Panc1 (cell line): ENCODE data around the gene PARVG. TPM values are rescaled to one million over a fixed set of nuclear protein-coding genes. Genes with fewer than 3 reads are reported as not detected.

ENCODE experiments used
- ATAC-seq: fragments of 200-7000 bp; cut with Tn5 transposase; 2 replicates; pipeline ENCODE4 v1.9.1; 2020; ENCODE audit warnings: mild to moderate bottlenecking, moderate library complexity
- BruUV-seq: library from RNA; stranded (reverse); fragments of 400-500 nt; replicated peaks from 2 replicates; lab custom pipeline; 2021; lab: Mats Ljungman, UMichigan
- CTCF ChIA-PET: fragments of 300-600 bp; sonication (Branson Sonifier 250); formaldehyde crosslinking; loops from one replicate; lab custom pipeline; 2022; ENCODE audit warnings: antibody characterized with exemption; lab: Charles Lee
- POLR2A ChIA-PET: fragments of 300-600 bp; sonication (Branson Sonifier 250); formaldehyde crosslinking; loops from one replicate; lab custom pipeline; 2022; ENCODE audit warnings: antibody characterized with exemption; lab: Charles Lee
- DNase-seq: peaks from one replicate; pipeline ENCODE4 v3.0.0-alpha.2; 2010; ENCODE audit warnings: low read depth, low spot score
- H3K27ac ChIP-seq: 2 replicates; pipeline ENCODE4 v1.5.1; 2011; ENCODE audit warnings: mild to moderate bottlenecking, low read length, inconsistent platforms
- H3K27me3 ChIP-seq: fragments of 200-500 bp; sonication (Bioruptor generic); 2 replicates; pipeline ENCODE4 v1.6.0; 2014; ENCODE audit warnings: low read length, inconsistent platforms; ENCODE audit not compliant: control insufficient read depth, insufficient read depth
- H3K36me3 ChIP-seq: fragments of 200-500 bp; sonication (Bioruptor generic); 2 replicates; pipeline ENCODE4 v1.5.1; 2014; ENCODE audit warnings: inconsistent platforms, mild to moderate bottlenecking, low read length, moderate library complexity; ENCODE audit not compliant: control insufficient read depth, insufficient read depth
- H3K4me1 ChIP-seq: 2 replicates; pipeline ENCODE4 v1.5.1; 2011; ENCODE audit warnings: inconsistent platforms, mild to moderate bottlenecking, low read length, moderate library complexity; ENCODE audit not compliant: control insufficient read depth, insufficient read depth
- H3K4me3 ChIP-seq, 2 experiments: 2 replicates each; pipeline ENCODE4 v1.5.1; 2011 to 2012; ENCODE audit warnings: low read depth in 2 of 2, low read length in 2 of 2, mild to moderate bottlenecking in 2 of 2, inconsistent platforms in 1 of 2, moderate library complexity in 1 of 2
- H3K9me3 ChIP-seq: fragments of 200-500 bp; sonication (Bioruptor generic); 2 replicates; pipeline ENCODE4 v1.5.1; 2014; ENCODE audit warnings: low read depth, mild to moderate bottlenecking, inconsistent platforms, low read length, moderate library complexity; ENCODE audit not compliant: control insufficient read depth, insufficient read depth
- CTCF ChIP-seq: fragments of 450-650 bp; IDR thresholded peaks from 2 replicates; pipeline ENCODE4 v1.5.1; 2017; ENCODE audit warnings: mild to moderate bottlenecking
- POLR2AphosphoS5 ChIP-seq: IDR thresholded peaks from 2 replicates; pipeline ENCODE4 v1.6.1; 2012; ENCODE audit warnings: mild to moderate bottlenecking, low read depth, low read length, moderate library complexity
- REST ChIP-seq, 2 experiments: IDR thresholded peaks; 2 replicates each; pipeline ENCODE4 v1.6.1; 2011 to 2012; ENCODE audit warnings: low read depth in 2 of 2, control low read depth in 1 of 2, low read length in 1 of 2, mild to moderate bottlenecking in 1 of 2, moderate library complexity in 1 of 2; ENCODE audit not compliant: insufficient read depth in 1 of 2
- SIN3A ChIP-seq: IDR thresholded peaks from 2 replicates; pipeline ENCODE4 v1.6.1; 2012; ENCODE audit warnings: low read depth, mild to moderate bottlenecking, low read length, moderate library complexity, borderline replicate concordance; ENCODE audit not compliant: insufficient read depth
- TCF7L2 ChIP-seq: IDR thresholded peaks from 2 replicates; pipeline ENCODE4 v1.6.1; 2011; ENCODE audit warnings: mild to moderate bottlenecking, low read depth, low read length, inconsistent platforms
- in situ Hi-C: cut with HindIII; loops from 2 replicates; pipeline ENCODE4 v1.10.0; 2016; ENCODE audit warnings: low sequenced_read_pairs, low pct_unique_long_range_greater_than_20kb
- intact Hi-C: fragments of 100-400 bp; cut with micrococcal nuclease; formaldehyde crosslinking; loops from one replicate; pipeline ENCODE4 v1.10.0; 2022; ENCODE audit not compliant: unreplicated experiment
- total RNA-seq: library from RNA; stranded (reverse); gene quantifications from one replicate; pipeline ENCODE4 v1.2.1, GENCODE V29; 2021; ENCODE audit not compliant: unreplicated experiment

The PARVG gene
- total RNA-seq, 1 experiment from 2014 or later = 0.21 TPM

GRCh38 chr22:44131989-44132685, 48.6 kb upstream of the PARVG start:
- intact Hi-C loops (no loop called here), in situ Hi-C loops (no loop called here)
- POLR2A ChIA-PET = no interaction called here

GRCh38 chr22:44132724-44133123, 48.0 kb upstream of the PARVG start:
- no peak overlapping the region for H3K27ac ChIP-seq
- H3K36me3 ChIP-seq = no peaks in the 10 kb centered on the region
- in situ Hi-C loops (no loop called here), intact Hi-C loops (no loop called here)
- peaks cover 4% of the 10 kb centered on the region; the same call in 1 of the 2 replicates for H3K9me3 ChIP-seq
- no peak for ATAC-seq
- no peak overlapping the region for H3K4me3 ChIP-seq
- no peak for TF ChIP-seq CTCF
- TF ChIP-seq REST (IDR thresholded peaks at IDR 0.05; ENCODE audit: insufficient read depth in 1 of 2, low read depth in 2 of 2, low read length in 1 of 2) = no peak
- TF ChIP-seq POLR2AphosphoS5 = no peak
- TF ChIP-seq TCF7L2 = no peak
- TF ChIP-seq SIN3A = no peak
- ChIA-PET POLR2A (no interaction called here), CTCF (no interaction called here)
- H3K4me1 ChIP-seq = no peaks in the 10 kb centered on the region
- no peak for DNase-seq
- no TSS peak for BruUV-seq
- H3K27me3 ChIP-seq = no peaks in the 10 kb centered on the region

More at GRCh38 chr22:44131989-44132685, 48.6 kb upstream of the PARVG start:
- no peak overlapping the region for H3K27ac ChIP-seq
- ATAC-seq (no peak), DNase-seq (no peak)
- H3K36me3 ChIP-seq = no peaks in the 10 kb centered on the region
- CTCF ChIA-PET = no interaction called here
- H3K27me3 ChIP-seq = no peaks in the 10 kb centered on the region
- peaks cover 3% of the 10 kb centered on the region; the same call in 1 of the 2 replicates for H3K9me3 ChIP-seq
- no TSS peak for BruUV-seq
- no peak overlapping the region for H3K4me3 ChIP-seq
- H3K4me1 ChIP-seq = no peaks in the 10 kb centered on the region
- no peak for TF ChIP-seq CTCF
- no peak for TF ChIP-seq TCF7L2
